ENCODE data around the gene BATF2.

BATF2 gene

GRCh38 chr11:64960719-64961118 is 36.1 kb downstream of the BATF2 start:
- DNase-seq, result no peak

- DNase-seq, result no peak
Measured at GRCh38 chr11:64959498-64959897, 37.3 kb downstream of the BATF2 start.

GRCh38 chr11:64954201-64954600 is 42.6 kb downstream of the BATF2 start:
- no peak for DNase-seq

GRCh38 chr11:64951529-64951928 is 45.2 kb downstream of the BATF2 start:
- no peak for DNase-seq

GRCh38 chr11:64947208-64947814 is 49.5 kb downstream of the BATF2 start:
- DNase-seq, result no peak
